GM23338 (cell line): ENCODE measurements around the gene ARL6IP5. TPM values are rescaled to one million over a fixed set of nuclear protein-coding genes. Genes with fewer than 3 reads are reported as not detected.

Experiments used
- ATAC-seq: fragments of 200-7000 bp; cut with Tn5 transposase; 3 replicates; pipeline ENCODE4 v1.9.1; 2020
- DNase-seq: peaks from one replicate; pipeline ENCODE4 v3.0.0-alpha.2; 2015; ENCODE audit warnings: low spot score
- H2AFZ ChIP-seq: fragments of 200-600 bp; sonication (generic); 2 replicates; pipeline ENCODE4 v1.8.0; 2016; ENCODE audit warnings: antibody characterized with exemption, mild to moderate bottlenecking, moderate library complexity
- H3F3A ChIP-seq: fragments of 200-600 bp; sonication (generic); replicated peaks from 2 replicates; pipeline ENCODE4 v1.8.0; 2017; ENCODE audit warnings: antibody characterized with exemption, mixed run types, low read depth
- H3K27ac ChIP-seq: fragments of 200-600 bp; sonication (generic); 2 replicates; pipeline ENCODE4 v1.6.1; 2016; ENCODE audit warnings: low read depth
- H3K27me3 ChIP-seq: fragments of 200-600 bp; sonication (generic); 2 replicates; pipeline ENCODE4 v1.8.0; 2016; ENCODE audit warnings: mild to moderate bottlenecking, mixed run types, moderate library complexity; ENCODE audit not compliant: insufficient read depth
- H3K36me3 ChIP-seq: fragments of 200-600 bp; sonication (generic); 2 replicates; pipeline ENCODE4 v1.8.0; 2016; ENCODE audit warnings: mild to moderate bottlenecking; ENCODE audit not compliant: insufficient read depth
- H3K4me1 ChIP-seq: fragments of 200-600 bp; sonication (generic); 2 replicates; pipeline ENCODE4 v1.8.0; 2016; ENCODE audit warnings: mild to moderate bottlenecking, moderate library complexity; ENCODE audit not compliant: insufficient read depth
- H3K4me2 ChIP-seq: fragments of 200-600 bp; sonication (generic); 2 replicates; pipeline ENCODE4 v1.7.1; 2017; ENCODE audit warnings: mixed run types
- H3K4me3 ChIP-seq: fragments of 200-600 bp; sonication (generic); 2 replicates; pipeline ENCODE4 v1.6.1; 2016; ENCODE audit warnings: mixed run types
- H3K79me2 ChIP-seq: fragments of 200-600 bp; sonication (generic); replicated peaks from 2 replicates; pipeline ENCODE4 v1.8.0; 2017; ENCODE audit warnings: mild to moderate bottlenecking; ENCODE audit not compliant: insufficient read depth
- H3K9me2 ChIP-seq: fragments of 200-600 bp; sonication (generic); 2 replicates; pipeline ENCODE4 v1.8.0; 2017; ENCODE audit not compliant: insufficient read depth
- H4K20me1 ChIP-seq: fragments of 200-600 bp; sonication (generic); replicated peaks from 2 replicates; pipeline ENCODE4 v1.8.0; 2017; ENCODE audit warnings: mild to moderate bottlenecking; ENCODE audit not compliant: insufficient read depth
- H3K27ac Mint-ChIP-seq: 2 replicates; pipeline ENCODE4 v1.8.0; 2020; ENCODE audit warnings: inconsistent platforms, mild to moderate bottlenecking, moderate library complexity, mixed read lengths
- H3K27me3 Mint-ChIP-seq: 3 replicates; pipeline ENCODE4 v1.8.0; 2022; ENCODE audit warnings: low read depth, mild to moderate bottlenecking, moderate library complexity, mixed read lengths, inconsistent platforms; ENCODE audit not compliant: insufficient read depth, poor library complexity
- H3K36me3 Mint-ChIP-seq: 3 replicates; pipeline ENCODE4 v1.8.0; 2021; ENCODE audit warnings: low read depth, mild to moderate bottlenecking, inconsistent platforms, moderate library complexity, mixed read lengths
- H3K4me1 Mint-ChIP-seq: 3 replicates; pipeline ENCODE4 v1.8.0; 2020; ENCODE audit warnings: mild to moderate bottlenecking, inconsistent platforms, mixed read lengths
- H3K4me3 Mint-ChIP-seq: 3 replicates; pipeline ENCODE4 v1.8.0; 2021; ENCODE audit warnings: moderate library complexity, mild to moderate bottlenecking, inconsistent platforms, mixed read lengths
- H3K9me3 Mint-ChIP-seq: 3 replicates; pipeline ENCODE4 v1.8.0; 2020; ENCODE audit warnings: moderate library complexity, mild to moderate bottlenecking, inconsistent platforms, mixed read lengths
- CREB1 ChIP-seq: fragments of 250-450 bp; sonication (Bioruptor Pico); IDR thresholded peaks from 2 replicates; pipeline ENCODE4 v1.5.0; 2020; ENCODE audit warnings: low read depth, mild to moderate bottlenecking, moderate library complexity
- EZH2 ChIP-seq: fragments of 200-600 bp; sonication (generic); IDR thresholded peaks from one replicate; pipeline ENCODE4 v1.8.0; 2017; ENCODE audit warnings: antibody characterized with exemption, mild to moderate bottlenecking, low read depth; ENCODE audit not compliant: unreplicated experiment
- EZH2phosphoT487 ChIP-seq: fragments of 200-600 bp; sonication (generic); IDR thresholded peaks from one replicate; pipeline ENCODE4 v1.8.1; 2018; ENCODE audit warnings: antibody characterized with exemption; ENCODE audit not compliant: unreplicated experiment
- JUNB ChIP-seq: IDR thresholded peaks from one replicate; pipeline ENCODE4 v1.6.1; 2016; ENCODE audit warnings: antibody characterized with exemption; ENCODE audit not compliant: unreplicated experiment
- NANOG ChIP-seq: IDR thresholded peaks from 2 replicates; pipeline ENCODE4 v1.6.1; 2016; ENCODE audit warnings: antibody characterized with exemption, borderline replicate concordance
- POLR2AphosphoS5 ChIP-seq: IDR thresholded peaks from 2 replicates; pipeline ENCODE4 v1.6.1; 2016; ENCODE audit warnings: antibody characterized with exemption, low read depth
- STAT1 ChIP-seq: IDR thresholded peaks from one replicate; pipeline ENCODE4 v1.6.1; 2016; ENCODE audit warnings: antibody characterized with exemption; ENCODE audit not compliant: unreplicated experiment
- ZNF114 ChIP-seq: fragments of 250-450 bp; sonication (Bioruptor Pico); IDR thresholded peaks from 2 replicates; pipeline ENCODE4 v1.5.0; 2020; ENCODE audit warnings: mild to moderate bottlenecking, moderate library complexity
- ZNF331 ChIP-seq: fragments of 250-450 bp; sonication (Bioruptor Pico); IDR thresholded peaks from 2 replicates; pipeline ENCODE4 v1.5.0; 2020; ENCODE audit warnings: low read depth, mild to moderate bottlenecking, moderate library complexity
- polyA plus RNA-seq: library from polyadenylated mRNA; unstranded; fragments of >200 nt; fragmentation: Nextera tagmentation; extraction: Ambion mirVana; gene quantifications from 2 replicates; pipeline ENCODE4 v1.2.1, GENCODE V29; 2016
- total RNA-seq: library from RNA; depleted of rRNA; stranded (reverse); fragments of >200 nt; shearing (Covaris generic); gene quantifications from 2 replicates; pipeline ENCODE4 v1.2.3, GENCODE V29; 2014
- TF ChIP-seq, protein P1 (sequence below): fragments of 250-450 bp; sonication (Bioruptor Pico); IDR thresholded peaks from 2 replicates; pipeline ENCODE4 v1.5.0; 2020; ENCODE audit warnings: mild to moderate bottlenecking, moderate library complexity
- TF ChIP-seq, protein P2 (sequence below): IDR thresholded peaks from one replicate; pipeline ENCODE4 v1.6.1; 2018; ENCODE audit warnings: antibody characterized with exemption; ENCODE audit not compliant: unreplicated experiment
- TF ChIP-seq, protein P3 (sequence below), 2 experiments: fragments of 200-600 bp in 1 of 2; sonication (generic) in 1 of 2; conservative IDR thresholded peaks; 2 replicates each; pipeline versions ENCODE4 v1.5.1 to v1.6.1; 2016 to 2017; ENCODE audit warnings: antibody characterized with exemption in 2 of 2, low read depth in 2 of 2, mild to moderate bottlenecking in 2 of 2, moderate library complexity in 1 of 2
- TF ChIP-seq, protein P4 (sequence below): IDR thresholded peaks from 2 replicates; pipeline ENCODE4 v1.6.1; 2016; ENCODE audit warnings: antibody characterized with exemption

Gene ARL6IP5
- total and polyA plus RNA-seq, 2 experiments from 2014 or later = 28.8 to 39.8 TPM

DNA sequence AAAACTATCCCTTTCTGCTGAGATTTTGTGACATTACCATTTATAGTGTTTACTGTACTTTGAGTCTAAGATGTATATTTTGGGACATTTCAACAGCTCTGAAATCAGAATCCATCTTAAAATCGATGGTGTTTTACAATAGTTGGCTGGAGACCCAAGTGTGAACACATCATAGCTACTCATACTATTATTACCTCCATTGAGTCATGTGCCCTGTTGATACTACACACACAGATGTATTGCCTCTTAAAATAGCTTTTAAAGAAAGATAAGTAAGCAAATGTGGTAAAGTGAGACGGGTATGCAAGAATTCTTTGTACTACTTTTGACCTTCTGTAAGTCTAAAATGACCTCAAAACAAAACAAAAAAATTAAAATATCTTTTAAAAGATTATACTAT is 31.0 kb downstream of the ARL6IP5 start:
- Mint-ChIP-seq H3K4me3 (no peak overlapping the region), H3K27ac (no peak overlapping the region), H3K36me3 (no peaks in the 10 kb centered on the region), H3K27me3 (no peaks in the 10 kb centered on the region), H3K4me1 (peaks cover 8% of the 10 kb centered on the region), H3K9me3 (no peaks in the 10 kb centered on the region)
- Histone ChIP-seq H3K27ac (no peak overlapping the region), H3F3A (no peaks in the 10 kb centered on the region), H3K9me2 (no peaks in the 10 kb centered on the region), H3K4me2 (no peak overlapping the region), H3K79me2 (no peaks in the 10 kb centered on the region), H3K4me3 (no peak overlapping the region), H3K36me3 (no peaks in the 10 kb centered on the region), H4K20me1 (no peaks in the 10 kb centered on the region), H2AFZ (no peak overlapping the region), H3K27me3 (no peaks in the 10 kb centered on the region), H3K4me1 (no peaks in the 10 kb centered on the region; the same call in 1 of the 2 replicates)
- no peak for DNase-seq
- TF ChIP-seq POLR2AphosphoS5 = no peak
- TF ChIP-seq NANOG = no peak
- no peak for TF ChIP-seq EZH2
- no peak for TF ChIP-seq EZH2phosphoT487
- TF ChIP-seq ZNF331 (CRISPR knock-in tag) = no peak
- no peak for TF ChIP-seq CREB1
- TF ChIP-seq, protein P1, sequence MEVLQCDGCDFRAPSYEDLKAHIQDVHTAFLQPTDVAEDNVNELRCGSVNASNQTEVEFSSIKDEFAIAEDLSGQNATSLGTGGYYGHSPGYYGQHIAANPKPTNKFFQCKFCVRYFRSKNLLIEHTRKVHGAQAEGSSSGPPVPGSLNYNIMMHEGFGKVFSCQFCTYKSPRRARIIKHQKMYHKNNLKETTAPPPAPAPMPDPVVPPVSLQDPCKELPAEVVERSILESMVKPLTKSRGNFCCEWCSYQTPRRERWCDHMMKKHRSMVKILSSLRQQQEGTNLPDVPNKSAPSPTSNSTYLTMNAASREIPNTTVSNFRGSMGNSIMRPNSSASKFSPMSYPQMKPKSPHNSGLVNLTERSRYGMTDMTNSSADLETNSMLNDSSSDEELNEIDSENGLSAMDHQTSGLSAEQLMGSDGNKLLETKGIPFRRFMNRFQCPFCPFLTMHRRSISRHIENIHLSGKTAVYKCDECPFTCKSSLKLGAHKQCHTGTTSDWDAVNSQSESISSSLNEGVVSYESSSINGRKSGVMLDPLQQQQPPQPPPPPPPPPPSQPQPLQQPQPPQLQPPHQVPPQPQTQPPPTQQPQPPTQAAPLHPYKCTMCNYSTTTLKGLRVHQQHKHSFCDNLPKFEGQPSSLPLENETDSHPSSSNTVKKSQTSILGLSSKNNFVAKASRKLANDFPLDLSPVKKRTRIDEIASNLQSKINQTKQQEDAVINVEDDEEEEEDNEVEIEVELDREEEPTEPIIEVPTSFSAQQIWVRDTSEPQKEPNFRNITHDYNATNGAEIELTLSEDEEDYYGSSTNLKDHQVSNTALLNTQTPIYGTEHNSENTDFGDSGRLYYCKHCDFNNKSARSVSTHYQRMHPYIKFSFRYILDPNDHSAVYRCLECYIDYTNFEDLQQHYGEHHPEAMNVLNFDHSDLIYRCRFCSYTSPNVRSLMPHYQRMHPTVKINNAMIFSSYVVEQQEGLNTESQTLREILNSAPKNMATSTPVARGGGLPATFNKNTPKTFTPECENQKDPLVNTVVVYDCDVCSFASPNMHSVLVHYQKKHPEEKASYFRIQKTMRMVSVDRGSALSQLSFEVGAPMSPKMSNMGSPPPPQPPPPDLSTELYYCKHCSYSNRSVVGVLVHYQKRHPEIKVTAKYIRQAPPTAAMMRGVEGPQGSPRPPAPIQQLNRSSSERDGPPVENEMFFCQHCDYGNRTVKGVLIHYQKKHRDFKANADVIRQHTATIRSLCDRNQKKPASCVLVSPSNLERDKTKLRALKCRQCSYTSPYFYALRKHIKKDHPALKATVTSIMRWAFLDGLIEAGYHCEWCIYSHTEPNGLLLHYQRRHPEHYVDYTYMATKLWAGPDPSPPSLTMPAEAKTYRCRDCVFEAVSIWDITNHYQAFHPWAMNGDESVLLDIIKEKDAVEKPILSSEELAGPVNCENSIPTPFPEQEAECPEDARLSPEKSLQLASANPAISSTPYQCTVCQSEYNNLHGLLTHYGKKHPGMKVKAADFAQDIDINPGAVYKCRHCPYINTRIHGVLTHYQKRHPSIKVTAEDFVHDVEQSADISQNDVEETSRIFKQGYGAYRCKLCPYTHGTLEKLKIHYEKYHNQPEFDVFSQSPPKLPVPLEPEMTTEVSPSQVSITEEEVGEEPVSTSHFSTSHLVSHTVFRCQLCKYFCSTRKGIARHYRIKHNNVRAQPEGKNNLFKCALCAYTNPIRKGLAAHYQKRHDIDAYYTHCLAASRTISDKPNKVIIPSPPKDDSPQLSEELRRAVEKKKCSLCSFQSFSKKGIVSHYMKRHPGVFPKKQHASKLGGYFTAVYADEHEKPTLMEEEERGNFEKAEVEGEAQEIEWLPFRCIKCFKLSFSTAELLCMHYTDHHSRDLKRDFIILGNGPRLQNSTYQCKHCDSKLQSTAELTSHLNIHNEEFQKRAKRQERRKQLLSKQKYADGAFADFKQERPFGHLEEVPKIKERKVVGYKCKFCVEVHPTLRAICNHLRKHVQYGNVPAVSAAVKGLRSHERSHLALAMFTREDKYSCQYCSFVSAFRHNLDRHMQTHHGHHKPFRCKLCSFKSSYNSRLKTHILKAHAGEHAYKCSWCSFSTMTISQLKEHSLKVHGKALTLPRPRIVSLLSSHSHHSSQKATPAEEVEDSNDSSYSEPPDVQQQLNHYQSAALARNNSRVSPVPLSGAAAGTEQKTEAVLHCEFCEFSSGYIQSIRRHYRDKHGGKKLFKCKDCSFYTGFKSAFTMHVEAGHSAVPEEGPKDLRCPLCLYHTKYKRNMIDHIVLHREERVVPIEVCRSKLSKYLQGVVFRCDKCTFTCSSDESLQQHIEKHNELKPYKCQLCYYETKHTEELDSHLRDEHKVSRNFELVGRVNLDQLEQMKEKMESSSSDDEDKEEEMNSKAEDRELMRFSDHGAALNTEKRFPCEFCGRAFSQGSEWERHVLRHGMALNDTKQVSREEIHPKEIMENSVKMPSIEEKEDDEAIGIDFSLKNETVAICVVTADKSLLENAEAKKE = no peak
- no peak for TF ChIP-seq JUNB
- TF ChIP-seq, protein P2, sequence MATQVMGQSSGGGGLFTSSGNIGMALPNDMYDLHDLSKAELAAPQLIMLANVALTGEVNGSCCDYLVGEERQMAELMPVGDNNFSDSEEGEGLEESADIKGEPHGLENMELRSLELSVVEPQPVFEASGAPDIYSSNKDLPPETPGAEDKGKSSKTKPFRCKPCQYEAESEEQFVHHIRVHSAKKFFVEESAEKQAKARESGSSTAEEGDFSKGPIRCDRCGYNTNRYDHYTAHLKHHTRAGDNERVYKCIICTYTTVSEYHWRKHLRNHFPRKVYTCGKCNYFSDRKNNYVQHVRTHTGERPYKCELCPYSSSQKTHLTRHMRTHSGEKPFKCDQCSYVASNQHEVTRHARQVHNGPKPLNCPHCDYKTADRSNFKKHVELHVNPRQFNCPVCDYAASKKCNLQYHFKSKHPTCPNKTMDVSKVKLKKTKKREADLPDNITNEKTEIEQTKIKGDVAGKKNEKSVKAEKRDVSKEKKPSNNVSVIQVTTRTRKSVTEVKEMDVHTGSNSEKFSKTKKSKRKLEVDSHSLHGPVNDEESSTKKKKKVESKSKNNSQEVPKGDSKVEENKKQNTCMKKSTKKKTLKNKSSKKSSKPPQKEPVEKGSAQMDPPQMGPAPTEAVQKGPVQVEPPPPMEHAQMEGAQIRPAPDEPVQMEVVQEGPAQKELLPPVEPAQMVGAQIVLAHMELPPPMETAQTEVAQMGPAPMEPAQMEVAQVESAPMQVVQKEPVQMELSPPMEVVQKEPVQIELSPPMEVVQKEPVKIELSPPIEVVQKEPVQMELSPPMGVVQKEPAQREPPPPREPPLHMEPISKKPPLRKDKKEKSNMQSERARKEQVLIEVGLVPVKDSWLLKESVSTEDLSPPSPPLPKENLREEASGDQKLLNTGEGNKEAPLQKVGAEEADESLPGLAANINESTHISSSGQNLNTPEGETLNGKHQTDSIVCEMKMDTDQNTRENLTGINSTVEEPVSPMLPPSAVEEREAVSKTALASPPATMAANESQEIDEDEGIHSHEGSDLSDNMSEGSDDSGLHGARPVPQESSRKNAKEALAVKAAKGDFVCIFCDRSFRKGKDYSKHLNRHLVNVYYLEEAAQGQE = no peak
- TF ChIP-seq, protein P3, sequence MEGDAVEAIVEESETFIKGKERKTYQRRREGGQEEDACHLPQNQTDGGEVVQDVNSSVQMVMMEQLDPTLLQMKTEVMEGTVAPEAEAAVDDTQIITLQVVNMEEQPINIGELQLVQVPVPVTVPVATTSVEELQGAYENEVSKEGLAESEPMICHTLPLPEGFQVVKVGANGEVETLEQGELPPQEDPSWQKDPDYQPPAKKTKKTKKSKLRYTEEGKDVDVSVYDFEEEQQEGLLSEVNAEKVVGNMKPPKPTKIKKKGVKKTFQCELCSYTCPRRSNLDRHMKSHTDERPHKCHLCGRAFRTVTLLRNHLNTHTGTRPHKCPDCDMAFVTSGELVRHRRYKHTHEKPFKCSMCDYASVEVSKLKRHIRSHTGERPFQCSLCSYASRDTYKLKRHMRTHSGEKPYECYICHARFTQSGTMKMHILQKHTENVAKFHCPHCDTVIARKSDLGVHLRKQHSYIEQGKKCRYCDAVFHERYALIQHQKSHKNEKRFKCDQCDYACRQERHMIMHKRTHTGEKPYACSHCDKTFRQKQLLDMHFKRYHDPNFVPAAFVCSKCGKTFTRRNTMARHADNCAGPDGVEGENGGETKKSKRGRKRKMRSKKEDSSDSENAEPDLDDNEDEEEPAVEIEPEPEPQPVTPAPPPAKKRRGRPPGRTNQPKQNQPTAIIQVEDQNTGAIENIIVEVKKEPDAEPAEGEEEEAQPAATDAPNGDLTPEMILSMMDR (conservative IDR thresholded peaks at IDR 0.05; ENCODE audit: low read depth in 2 of 2) = no peak
- TF ChIP-seq, protein P4, sequence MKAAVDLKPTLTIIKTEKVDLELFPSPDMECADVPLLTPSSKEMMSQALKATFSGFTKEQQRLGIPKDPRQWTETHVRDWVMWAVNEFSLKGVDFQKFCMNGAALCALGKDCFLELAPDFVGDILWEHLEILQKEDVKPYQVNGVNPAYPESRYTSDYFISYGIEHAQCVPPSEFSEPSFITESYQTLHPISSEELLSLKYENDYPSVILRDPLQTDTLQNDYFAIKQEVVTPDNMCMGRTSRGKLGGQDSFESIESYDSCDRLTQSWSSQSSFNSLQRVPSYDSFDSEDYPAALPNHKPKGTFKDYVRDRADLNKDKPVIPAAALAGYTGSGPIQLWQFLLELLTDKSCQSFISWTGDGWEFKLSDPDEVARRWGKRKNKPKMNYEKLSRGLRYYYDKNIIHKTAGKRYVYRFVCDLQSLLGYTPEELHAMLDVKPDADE = no peak
- no peak for TF ChIP-seq ZNF114 (CRISPR knock-in tag)
- TF ChIP-seq STAT1 = no peak
- no peak for ATAC-seq
